Urinary bladder (tissue), 4 donors: ENCODE measurements around the gene TMEM151A. TPM values are rescaled to one million over a fixed set of nuclear protein-coding genes. Genes with fewer than 3 reads are reported as not detected.
"Not testable (repeated sequence)": the region's sequence is repeated elsewhere in the genome, so short reads cannot be mapped to it uniquely, and the experiment has no call there.

Source experiments
- DNase-seq: peaks from one replicate; pipeline ENCODE4 v3.0.0-alpha.2; 2015; ENCODE audit errors: extremely low spot score
- H3K27ac ChIP-seq: one replicate; pipeline ENCODE4 v1.5.1; 2013; ENCODE audit warnings: low read depth, mild to moderate bottlenecking, moderate library complexity
- H3K36me3 ChIP-seq: one replicate; pipeline ENCODE4 v1.6.1; 2013; ENCODE audit warnings: mild to moderate bottlenecking, moderate library complexity; ENCODE audit not compliant: insufficient read depth
- H3K4me1 ChIP-seq: one replicate; pipeline ENCODE4 v1.6.1; 2013; ENCODE audit warnings: mild to moderate bottlenecking, moderate library complexity; ENCODE audit not compliant: insufficient read depth
- H3K4me3 ChIP-seq: one replicate; pipeline ENCODE4 v1.5.1; 2013; ENCODE audit warnings: low read depth, low read length
- WGBS: extraction: QIAGEN DNeasy Blood & Tissue Kit; methylation state at CpG from one replicate; pipeline ENCODE4 v1.1.7; 2013; 5-methylcytosine and 5-hydroxymethylcytosine counted together
- polyA plus RNA-seq: library from polyadenylated mRNA; stranded (reverse); fragments of 200-250 nt; gene quantifications from one replicate; pipeline ENCODE4 v1.2.3, GENCODE V29; 2013
- total RNA-seq: library from RNA; depleted of rRNA; stranded (reverse); fragments of >200 nt; gene quantifications from one replicate; pipeline ENCODE4 v1.2.3, GENCODE V29; 2014
- donor health status: healthy with polysubstance abuse.
- donor health status: healthy.

TMEM151A gene
- total and polyA plus RNA-seq, 2 donors = 0.15 to 0.32 TPM

GRCh38 chr11:66292543-66293332, 1.0 kb downstream of the TMEM151A start:
- Histone ChIP-seq H3K4me3 (no peak overlapping the region), H3K27ac (no peak overlapping the region), H3K36me3 (no peaks in the 10 kb centered on the region), H3K4me1 (no peaks in the 10 kb centered on the region)
- DNase-seq = no peak
- 55% methylated on average over 17 of the region's 17 CpGs for WGBS

- WGBS = 69% methylated on average over 4 of the region's 4 CpGs
- H3K27ac ChIP-seq = no peak overlapping the region
- H3K36me3 ChIP-seq = no peaks in the 10 kb centered on the region
- H3K4me3 ChIP-seq = no peak overlapping the region
- no peak for DNase-seq
- no peaks in the 10 kb centered on the region for H3K4me1 ChIP-seq
Measured at GRCh38 chr11:66293352-66293751, 1.7 kb downstream of the TMEM151A start.

GRCh38 chr11:66293777-66294625, 2.3 kb downstream of the TMEM151A start:
- WGBS = 81% methylated on average over 30 of the region's 30 CpGs

DNA sequence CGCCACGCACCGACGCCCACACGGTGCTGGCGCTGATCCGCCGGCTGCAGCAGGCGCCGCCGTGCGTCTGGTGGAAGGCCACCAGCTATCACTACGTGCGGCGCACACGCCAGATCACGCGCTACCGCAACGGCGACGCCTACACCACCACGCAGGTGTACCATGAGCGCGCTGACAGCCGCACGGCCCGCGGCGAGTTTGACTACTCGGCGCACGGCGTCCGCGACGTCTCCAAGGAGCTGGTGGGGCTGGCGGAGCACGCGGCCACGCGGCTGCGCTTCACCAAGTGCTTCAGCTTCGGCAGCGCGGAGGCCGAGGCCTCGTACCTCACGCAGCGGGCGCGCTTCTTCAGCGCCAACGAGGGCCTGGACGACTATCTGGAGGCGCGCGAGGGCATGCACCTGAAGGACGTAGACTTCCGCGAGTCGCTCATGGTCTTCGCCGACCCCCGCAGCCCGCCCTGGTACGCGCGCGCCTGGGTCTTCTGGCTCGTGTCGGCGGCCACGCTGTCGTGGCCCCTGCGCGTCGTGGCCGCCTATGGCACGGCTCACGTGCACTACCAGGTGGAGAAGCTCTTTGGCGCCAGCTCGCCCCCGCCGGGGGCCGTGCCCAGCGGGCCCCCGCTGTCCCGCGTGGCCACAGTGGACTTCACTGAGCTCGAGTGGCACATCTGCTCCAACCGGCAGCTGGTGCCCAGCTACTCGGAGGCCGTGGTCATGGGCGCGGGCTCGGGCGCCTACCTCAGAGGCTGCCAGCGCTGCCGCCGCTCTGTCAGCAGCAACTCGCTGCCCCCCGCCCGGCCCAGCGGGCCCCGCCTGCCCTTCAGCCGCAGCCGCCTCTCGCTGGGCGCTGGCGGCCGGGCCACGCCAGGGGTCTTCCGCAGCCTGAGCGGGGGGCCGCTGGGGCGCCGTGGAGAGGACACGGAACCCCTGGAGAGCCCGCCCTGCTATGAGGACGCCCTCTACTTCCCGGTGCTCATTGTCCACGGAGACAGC, 3.2 kb downstream of the TMEM151A start:
- Histone ChIP-seq H3K4me1 (no peaks in the 10 kb centered on the region), H3K4me3 (no peak overlapping the region), H3K27ac (no peak overlapping the region), H3K36me3 (no peaks in the 10 kb centered on the region)
- DNase-seq = no peak
- WGBS = 87% methylated on average over 123 of the region's 123 CpGs

More at GRCh38 chr11:66293777-66294625, 2.3 kb downstream of the TMEM151A start:
- H3K27ac ChIP-seq = no peak overlapping the region
- H3K4me1 ChIP-seq = no peaks in the 10 kb centered on the region
- no peak overlapping the region for H3K4me3 ChIP-seq
- no peak for DNase-seq
- H3K36me3 ChIP-seq = no peaks in the 10 kb centered on the region

DNA sequence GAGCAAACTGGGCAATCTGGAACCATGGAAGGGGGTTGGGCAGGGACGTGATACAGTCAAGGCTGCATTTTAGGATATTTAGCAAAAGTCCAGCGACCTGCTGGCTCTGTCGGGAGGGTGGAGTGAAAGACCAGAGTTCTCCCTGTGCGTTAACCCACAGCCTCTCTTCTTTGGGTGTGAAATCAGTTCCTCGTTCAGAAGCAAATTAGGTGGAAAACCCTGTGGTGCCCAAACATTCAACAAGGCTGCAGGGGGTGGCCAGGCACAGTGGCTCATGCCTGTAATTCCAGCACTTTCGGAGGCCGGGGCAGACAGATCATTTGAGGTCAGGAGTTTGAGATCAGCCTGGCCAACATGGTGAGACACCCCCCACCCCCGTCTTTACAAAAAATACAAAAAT, 5.9 kb downstream of the TMEM151A start:
- 49% methylated on average over 8 of the region's 8 CpGs for WGBS
- Histone ChIP-seq H3K4me1 (no peaks in the 10 kb centered on the region), H3K4me3 (no peak overlapping the region), H3K36me3 (no peaks in the 10 kb centered on the region), H3K27ac (no peak overlapping the region)
- DNase-seq = no peak

DNA sequence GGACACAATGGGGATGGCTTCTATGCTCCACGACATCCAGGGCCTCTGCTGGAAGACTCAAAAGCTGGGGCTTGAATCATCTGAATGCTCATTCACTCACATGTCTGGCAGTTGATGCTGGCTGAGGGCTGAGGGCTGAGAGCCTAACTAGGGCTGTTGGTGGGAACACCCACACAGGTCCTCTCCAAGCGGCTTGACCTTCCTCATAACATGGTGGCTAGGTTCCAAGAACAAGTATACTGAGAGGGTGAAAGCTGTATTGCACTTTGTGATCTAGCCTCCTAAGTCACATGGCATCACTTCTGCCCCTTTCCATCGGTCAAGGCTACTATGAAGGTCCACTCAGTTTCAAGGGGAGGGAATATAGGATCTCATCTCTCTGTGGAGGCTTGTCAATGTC, 7.5 kb downstream of the TMEM151A start:
- no peak for DNase-seq
- no peaks in the 10 kb centered on the region for H3K4me1 ChIP-seq
- 63% methylated on average over 3 of the region's 3 CpGs for WGBS
- H3K4me3 ChIP-seq = no peak overlapping the region
- H3K36me3 ChIP-seq = no peaks in the 10 kb centered on the region
- no peak overlapping the region for H3K27ac ChIP-seq

DNA sequence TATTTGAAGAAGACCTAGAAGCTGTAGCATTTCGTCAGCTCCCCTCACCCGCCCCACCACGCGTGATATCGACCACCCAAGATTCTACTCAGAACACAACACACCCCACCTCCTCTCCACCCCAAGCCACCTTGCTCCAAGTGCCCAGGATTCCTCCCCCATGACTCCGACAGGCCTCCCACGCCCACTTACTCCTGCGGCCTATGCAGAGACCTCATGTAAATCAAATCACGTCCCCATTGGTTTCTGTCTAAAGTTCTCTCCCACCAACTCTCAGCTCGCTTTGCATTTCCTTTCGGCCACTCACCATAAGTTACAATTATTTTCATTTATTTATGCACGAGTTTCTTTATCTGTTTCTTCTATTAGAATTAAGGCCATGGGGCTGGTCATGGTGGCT, 11.0 kb downstream of the TMEM151A start:
- DNase-seq = no peak
- Histone ChIP-seq H3K4me1 (no peaks in the 10 kb centered on the region), H3K4me3 (no peak overlapping the region), H3K27ac (no peak overlapping the region), H3K36me3 (no peaks in the 10 kb centered on the region)
- WGBS = 85% methylated on average over 12 of the region's 12 CpGs

- Histone ChIP-seq H3K4me3 (no peak overlapping the region), H3K36me3 (no peaks in the 10 kb centered on the region), H3K4me1 (no peaks in the 10 kb centered on the region), H3K27ac (no peak overlapping the region)
- DNase-seq = no peak
- 40% methylated on average over 3 of the region's 3 CpGs for WGBS
Measured at GRCh38 chr11:66309475-66309874, 17.8 kb downstream of the TMEM151A start.

DNA sequence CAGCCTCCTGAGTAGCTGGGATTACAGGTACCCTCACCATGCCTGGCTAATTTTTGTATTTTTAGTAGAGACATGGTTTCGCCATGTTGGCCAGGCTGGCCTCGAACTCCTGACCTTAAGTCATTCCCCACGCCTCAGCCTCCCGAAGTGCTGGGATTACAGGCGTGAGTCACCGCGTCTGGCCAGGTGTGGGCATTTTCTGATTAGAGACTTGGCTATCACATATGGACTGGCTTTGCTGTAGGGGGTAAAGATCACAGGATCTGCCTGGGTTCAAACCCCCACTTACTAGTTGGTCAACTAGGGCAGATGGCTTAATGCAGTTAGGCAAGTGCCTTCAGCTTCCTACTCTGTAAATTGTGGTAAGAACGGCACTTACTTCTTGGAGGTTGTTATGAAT, 18.6 kb downstream of the TMEM151A start:
- 80% methylated on average over 8 of the region's 8 CpGs for WGBS
- DNase-seq = no peak
- no peaks in the 10 kb centered on the region for H3K4me1 ChIP-seq

GRCh38 chr11:66310803-66311440, 19.2 kb downstream of the TMEM151A start:
- H3K36me3 ChIP-seq, H3K4me1 ChIP-seq, H3K27ac ChIP-seq, H3K4me3 ChIP-seq, DNase-seq: not testable (repeated sequence)
- 83% methylated on average over 18 of the region's 18 CpGs for WGBS

More for the DNA sequence above, 18.6 kb downstream of the TMEM151A start:
- no peak overlapping the region for H3K27ac ChIP-seq
- no peak overlapping the region for H3K4me3 ChIP-seq
- no peaks in the 10 kb centered on the region for H3K36me3 ChIP-seq

DNA sequence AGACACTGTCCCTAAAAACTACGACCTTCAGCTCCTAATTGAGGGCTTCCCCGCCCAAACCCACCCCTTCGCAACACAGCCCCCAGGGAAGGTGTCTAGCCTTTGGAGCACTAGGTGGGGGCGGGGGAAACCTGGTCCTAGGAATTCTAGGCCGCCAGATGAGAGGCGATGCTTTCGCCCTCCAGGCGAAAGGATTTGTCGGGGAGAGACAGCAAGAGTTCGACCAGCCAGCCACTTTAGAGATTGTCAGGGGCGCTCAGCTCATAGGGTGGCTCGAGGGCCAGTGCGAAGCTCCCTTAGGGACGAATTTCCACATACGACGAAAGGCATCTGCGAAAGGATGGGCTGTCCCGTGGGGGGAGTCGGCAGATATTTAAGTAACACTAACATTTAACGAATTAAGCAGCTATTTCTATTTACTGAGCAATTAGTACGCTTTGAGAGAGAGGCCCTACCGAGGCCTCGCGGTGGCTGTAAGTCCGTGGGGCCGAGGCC, 19.8 kb downstream of the TMEM151A start:
- Histone ChIP-seq H3K4me3 (peak overlapping the region; percentile 45), H3K27ac (no peak overlapping the region), H3K4me1 (no peaks in the 10 kb centered on the region), H3K36me3 (no peaks in the 10 kb centered on the region)
- no peak for DNase-seq
- WGBS = 26% methylated on average over 26 of the region's 26 CpGs

GRCh38 chr11:66311965-66312548, 20.4 kb downstream of the TMEM151A start:
- peak; percentile 81 for DNase-seq
- H3K4me1 ChIP-seq = no peaks in the 10 kb centered on the region
- WGBS = under 1% methylated on average over 44 of the region's 44 CpGs
- H3K27ac ChIP-seq = peak overlapping the region; percentile 83
- H3K4me3 ChIP-seq = peak overlapping the region; percentile 45
- H3K36me3 ChIP-seq = no peaks in the 10 kb centered on the region
